Measurements from ENCODE around the gene UQCRQ. TPM values are rescaled to one million over a fixed set of nuclear protein-coding genes. Genes with fewer than 3 reads are reported as not detected.

Gene UQCRQ
- total and polyA plus RNA-seq, 8 donors, result 133 to 235 (median 205) TPM

- Histone ChIP-seq H3K4me3 (no peak overlapping the region), H3K4me1 (peaks cover 7 to 18% (median 12%) of the 10 kb centered on the region in 3 donors), H3K27ac (no peak overlapping the region), H3K27me3 (no peaks in the 10 kb centered on the region), H3K9me3 (no peaks in the 10 kb centered on the region), H3K36me3 (peaks cover 0 to 32% (median 5%) of the 10 kb centered on the region in 3 donors)
- intact Hi-C loops (cut with DNase I), result no loop called here
- FAIRE-seq, result no peak
- WGBS, 2 donors, result 78 to 93% methylated on average over 1 of the region's 1 CpG
- TF ChIP-seq CTCF (IDR thresholded peaks at IDR 0.05), result no peak
- no peak for ATAC-seq
- no peak for DNase-seq
These were observed 9.7 kb downstream of the UQCRQ start for GRCh38 chr5:132876020-132876759.

- H3K36me3 ChIP-seq, result peaks cover 0 to 45% (median 5%) of the 10 kb centered on the region in 3 donors
- FAIRE-seq (no peak), ATAC-seq (no peak), DNase-seq (no peak)
- no peaks in the 10 kb centered on the region for H3K9me3 ChIP-seq
- H3K27me3 ChIP-seq, result no peaks in the 10 kb centered on the region
- H3K27ac ChIP-seq, result no peak overlapping the region
- no peak overlapping the region for H3K4me3 ChIP-seq
- TF ChIP-seq CTCF (IDR thresholded peaks at IDR 0.05), result no peak
- intact Hi-C loops (cut with DNase I), result no loop called here
- 46 to 60% methylated on average over 2 of the region's 2 CpGs for WGBS, 2 donors
- peaks cover 5 to 13% (median 7%) of the 10 kb centered on the region in 3 donors for H3K4me1 ChIP-seq
These were observed 11.0 kb downstream of the UQCRQ start for GRCh38 chr5:132877466-132877865.

- peaks cover 2 to 8% (median 3%) of the 10 kb centered on the region in 3 donors for H3K4me1 ChIP-seq
- TF ChIP-seq CTCF (IDR thresholded peaks at IDR 0.05), result no peak
- no peak overlapping the region for H3K4me3 ChIP-seq
- 64 to 67% methylated on average over 3 of the region's 3 CpGs for WGBS, 2 donors
- DNase-seq (no peak), ATAC-seq (peak in 2 of 4 donors; percentile 15 to 51), FAIRE-seq (no peak)
- no peak overlapping the region for H3K27ac ChIP-seq
- intact Hi-C loops (cut with DNase I), result no loop called here
- H3K27me3 ChIP-seq, result no peaks in the 10 kb centered on the region
- H3K9me3 ChIP-seq, result no peaks in the 10 kb centered on the region
- H3K36me3 ChIP-seq, result peaks cover 0 to 45% (median 5%) of the 10 kb centered on the region in 3 donors
These were observed 11.5 kb downstream of the UQCRQ start for GRCh38 chr5:132877938-132878337.

GRCh38 chr5:132883261-132883834 is 16.9 kb downstream of the UQCRQ start:
- Histone ChIP-seq H3K27ac (no peak overlapping the region), H3K36me3 (peaks cover 0 to 66% (median 15%) of the 10 kb centered on the region in 3 donors), H3K4me1 (no peaks in the 10 kb centered on the region), H3K9me3 (no peaks in the 10 kb centered on the region), H3K4me3 (no peak overlapping the region), H3K27me3 (no peaks in the 10 kb centered on the region)
- TF ChIP-seq CTCF (IDR thresholded peaks at IDR 0.05), result peak; percentile 8 to 56 (median 45)
- intact Hi-C loops (cut with DNase I), result loop anchor here in 1 of 3 donors (10.0 kb wide), 1 partner anchor 59 kb away; no protein-coding TSS in a partner anchor
- peak in 3 of 6 donors; percentile 43 to 56 (median 44) for DNase-seq
- WGBS, 2 donors, result 10 to 18% methylated on average over 2 of the region's 2 CpGs
- ATAC-seq, result peak; percentile 83 to 97 (median 96)
- FAIRE-seq, result peak; percentile 34
